GM12875 (cell line): Measurements from ENCODE around the gene IRAK1.

Experiments
- H3K4me3 ChIP-seq: one replicate; pipeline ENCODE4 v1.5.1; 2011; ENCODE audit warnings: low read depth, low read length, control low read depth
- CTCF ChIP-seq: IDR thresholded peaks from 2 replicates; pipeline ENCODE4 v1.5.1; 2011; ENCODE audit warnings: low read depth, mild to moderate bottlenecking, control low read depth, inconsistent platforms, low read length, moderate library complexity, borderline replicate concordance; ENCODE audit not compliant: insufficient read depth

IRAK1 gene

GRCh38 chrX:153968255-153968654, 51.4 kb downstream of the IRAK1 start:
- H3K4me3 ChIP-seq: peak overlapping the region; percentile 100
- no peak for TF ChIP-seq CTCF

GRCh38 chrX:153967536-153968224, 52.0 kb downstream of the IRAK1 start:
- TF ChIP-seq CTCF: no peak
- peak overlapping the region; percentile 100 for H3K4me3 ChIP-seq

GRCh38 chrX:153966841-153967535, 52.7 kb downstream of the IRAK1 start:
- TF ChIP-seq CTCF: no peak
- peak overlapping the region; percentile 100 for H3K4me3 ChIP-seq

- H3K4me3 ChIP-seq: no peak overlapping the region
- no peak for TF ChIP-seq CTCF
Measured at GRCh38 chrX:153966283-153966688, 53.4 kb downstream of the IRAK1 start.

- no peak overlapping the region for H3K4me3 ChIP-seq
- TF ChIP-seq CTCF: no peak
Measured at GRCh38 chrX:153965406-153965805, 54.3 kb downstream of the IRAK1 start.

- no peak overlapping the region for H3K4me3 ChIP-seq
- TF ChIP-seq CTCF: no peak
Measured at GRCh38 chrX:153964105-153964504, 55.6 kb downstream of the IRAK1 start.

- no peak for TF ChIP-seq CTCF
- no peak overlapping the region for H3K4me3 ChIP-seq
Measured at GRCh38 chrX:153963546-153963945, 56.2 kb downstream of the IRAK1 start.
